Testis (tissue), 3 donors: ENCODE data around the gene PEF1. TPM values are rescaled to one million over a fixed set of nuclear protein-coding genes. Genes with fewer than 3 reads are reported as not detected.

ENCODE experiments used
- DNase-seq: peaks from one replicate; pipeline ENCODE4 v3.0.0-alpha.2; 2019
- H3K27ac ChIP-seq, 2 donors: fragments of 200-600 bp; sonication (generic); one replicate each; pipeline ENCODE4 v1.5.1; 2019
- H3K27me3 ChIP-seq: fragments of 200-600 bp; sonication (generic); one replicate; pipeline ENCODE4 v1.5.1; 2019
- H3K36me3 ChIP-seq: fragments of 200-600 bp; sonication (generic); one replicate; pipeline ENCODE4 v1.5.1; 2017; ENCODE audit warnings: low read depth; ENCODE audit errors: missing control alignments
- H3K4me1 ChIP-seq: fragments of 200-600 bp; sonication (generic); one replicate; pipeline ENCODE4 v1.5.1; 2019
- H3K4me3 ChIP-seq, 2 donors: fragments of 200-600 bp; sonication (generic); one replicate each; pipeline ENCODE4 v1.5.1; 2017 to 2019
- H3K9me3 ChIP-seq: fragments of 200-600 bp; sonication (generic); one replicate; pipeline ENCODE4 v1.5.1; 2017
- CTCF ChIP-seq, 3 experiments: fragments of 450-650 bp in 2 of 3; fragments of 200-600 bp in 1 of 3; sonication (generic) in 1 of 3; IDR thresholded peaks; one replicate each; pipeline ENCODE4 v1.5.1; 2016 to 2019; ENCODE audit warnings: antibody characterized with exemption in 3 of 3, mild to moderate bottlenecking in 2 of 3, moderate library complexity in 1 of 3
- POLR2A ChIP-seq: fragments of 450-650 bp; IDR thresholded peaks from one replicate; pipeline ENCODE4 v1.6.1; 2017; ENCODE audit warnings: antibody characterized with exemption, mild to moderate bottlenecking, moderate library complexity
- WGBS, 2 donors: methylation state at CpG; one replicate each; pipeline ENCODE4 v1.1.5; 2018; 5-methylcytosine and 5-hydroxymethylcytosine counted together
- intact Hi-C: fragments of 100-400 bp; cut with DNase I; formaldehyde crosslinking; loops from one replicate; pipeline ENCODE4 v1.15.1; 2023; ENCODE audit warnings: low total_unique reads
- polyA plus RNA-seq: library from polyadenylated mRNA; stranded (reverse); fragments of 350-450 nt; fragmentation: Illumina TruSeq; extraction: RNeasy Lipid Tissue Mini Kit (QIAGEN cat#74804); gene quantifications from one replicate; pipeline ENCODE4 v1.2.3, GENCODE V29; 2014; ENCODE audit warnings: low read depth, low replicate concordance; ENCODE audit not compliant: insufficient read depth
- total RNA-seq, 2 donors: library from RNA; depleted of rRNA; stranded (reverse); fragments of >200 nt; gene quantifications; one replicate each; pipeline ENCODE4 v1.2.3, GENCODE V29; 2016

The PEF1 gene
- total and polyA plus RNA-seq, 3 donors from 2014 or later, result 73.5 to 124 (median 81.4) TPM

DNA sequence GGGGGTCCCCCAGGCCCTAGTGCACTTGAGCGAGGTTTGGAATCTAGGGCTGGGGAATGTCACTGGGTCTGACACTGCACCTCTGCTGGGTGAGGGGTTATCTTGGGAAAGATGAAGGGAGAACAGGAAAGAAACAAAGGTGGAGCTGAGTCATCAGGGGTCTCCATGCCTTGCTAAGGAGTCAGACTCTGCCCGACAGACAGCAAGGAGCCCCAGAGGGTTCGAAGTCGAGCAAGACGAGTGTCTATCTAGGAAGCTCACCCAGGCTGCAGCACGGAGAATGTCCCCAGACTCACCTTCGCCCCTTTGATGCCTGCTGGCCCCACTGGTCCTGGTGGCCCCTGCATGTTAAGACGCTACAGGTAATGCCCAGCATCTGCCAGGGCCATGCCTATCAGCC, 41.1 kb upstream of the PEF1 start:
- H3K36me3 ChIP-seq, result no peaks in the 10 kb centered on the region

DNA sequence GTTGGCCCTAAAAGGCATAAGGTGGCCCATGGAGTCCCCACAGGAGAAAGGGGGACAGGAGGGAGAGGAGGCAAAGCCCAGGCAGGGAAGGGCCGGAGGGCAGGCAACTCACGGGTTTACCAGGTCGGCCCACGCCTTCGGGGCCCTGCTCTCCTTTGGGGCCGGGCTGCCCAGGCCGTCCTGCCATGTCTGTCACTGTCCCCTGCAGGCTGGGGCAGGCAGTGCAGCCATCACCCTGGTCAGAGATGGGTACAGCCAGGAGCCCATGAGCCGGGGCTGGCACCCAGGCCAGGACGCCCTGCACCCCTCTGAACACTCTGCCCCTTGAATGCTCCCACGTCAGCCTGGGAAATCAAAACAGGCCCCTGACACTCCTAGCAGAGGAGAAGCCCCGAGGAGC, 39.3 kb upstream of the PEF1 start:
- intact Hi-C loops, result no loop called here
- no peaks in the 10 kb centered on the region for H3K36me3 ChIP-seq
- no peaks in the 10 kb centered on the region for H3K27me3 ChIP-seq
- no peaks in the 10 kb centered on the region for H3K9me3 ChIP-seq
- H3K4me1 ChIP-seq, result no peaks in the 10 kb centered on the region
- 82 to 100% methylated on average over 2 to 11 of the region's 11 CpGs for WGBS, 2 donors
- H3K27ac ChIP-seq, result no peak overlapping the region
- no peak overlapping the region for H3K4me3 ChIP-seq
- DNase-seq, result no peak
- no peak for TF ChIP-seq POLR2A
- peak in 1 of 3 experiments; percentile 10 for TF ChIP-seq CTCF (IDR thresholded peaks at IDR 0.05)

More for the DNA sequence above, 41.1 kb upstream of the PEF1 start:
- H3K27ac ChIP-seq, result no peak overlapping the region
- no peak for DNase-seq
- WGBS, 2 donors, result 85 to 89% methylated on average over 8 of the region's 8 CpGs
- H3K27me3 ChIP-seq, result no peaks in the 10 kb centered on the region
- TF ChIP-seq CTCF (IDR thresholded peaks at IDR 0.05) (no peak), POLR2A (no peak)
- H3K9me3 ChIP-seq, result no peaks in the 10 kb centered on the region
- H3K4me1 ChIP-seq, result no peaks in the 10 kb centered on the region
- no peak overlapping the region for H3K4me3 ChIP-seq
- intact Hi-C loops, result no loop called here

DNA sequence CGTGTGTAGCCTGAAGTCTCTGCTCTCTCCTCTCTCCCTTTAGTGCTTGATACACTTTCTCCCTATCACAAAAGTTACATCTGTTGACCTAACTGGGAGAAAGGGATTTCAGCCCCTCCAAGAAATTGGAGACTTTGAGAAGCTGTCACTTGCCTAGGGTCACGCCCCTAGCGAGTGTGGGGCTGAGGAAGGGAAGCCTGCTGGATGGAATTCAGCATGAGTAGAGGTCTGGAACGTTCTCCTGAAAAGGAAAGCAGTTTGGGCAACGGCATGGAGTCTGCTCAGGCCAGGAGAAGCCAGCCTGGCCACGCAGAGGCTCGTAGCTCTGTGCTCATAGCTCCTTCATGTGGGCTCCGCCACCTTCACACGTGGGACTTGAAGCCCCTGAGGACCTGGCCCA, 36.7 kb upstream of the PEF1 start:
- no peak for DNase-seq
- no peaks in the 10 kb centered on the region for H3K36me3 ChIP-seq

GRCh38 chr1:31679676-31680230, 35.1 kb upstream of the PEF1 start:
- WGBS, 2 donors, result 58 to 84% methylated on average over 2 to 23 of the region's 23 CpGs
- H3K27me3 ChIP-seq, result no peaks in the 10 kb centered on the region
- no peaks in the 10 kb centered on the region for H3K36me3 ChIP-seq
- TF ChIP-seq CTCF (IDR thresholded peaks at IDR 0.05) (no peak), POLR2A (no peak)
- intact Hi-C loops, result no loop called here
- DNase-seq, result no peak
- no peak overlapping the region for H3K4me3 ChIP-seq
- H3K27ac ChIP-seq, result no peak overlapping the region
- no peaks in the 10 kb centered on the region for H3K4me1 ChIP-seq
- no peaks in the 10 kb centered on the region for H3K9me3 ChIP-seq

More for the DNA sequence above, 36.7 kb upstream of the PEF1 start:
- 67 to 80% methylated on average over 4 to 9 of the region's 9 CpGs for whole genome bisulfite sequencing, 2 donors
- Histone ChIP-seq H3K27me3 (no peaks in the 10 kb centered on the region), H3K27ac (no peak overlapping the region), H3K4me1 (no peaks in the 10 kb centered on the region), H3K4me3 (no peak overlapping the region), H3K9me3 (no peaks in the 10 kb centered on the region)
- intact Hi-C loops, result no loop called here
- TF ChIP-seq POLR2A, result no peak
- TF ChIP-seq CTCF (IDR thresholded peaks at IDR 0.05), result no peak

GRCh38 chr1:31679091-31679490, 34.4 kb upstream of the PEF1 start:
- intact Hi-C loops, result no loop called here

More at GRCh38 chr1:31679091-31679490, 34.4 kb upstream of the PEF1 start:
- Histone ChIP-seq H3K36me3 (no peaks in the 10 kb centered on the region), H3K27ac (no peak overlapping the region), H3K27me3 (no peaks in the 10 kb centered on the region), H3K4me1 (no peaks in the 10 kb centered on the region), H3K4me3 (no peak overlapping the region), H3K9me3 (no peaks in the 10 kb centered on the region)
- 39 to 43% methylated on average over 2 of the region's 2 CpGs for WGBS, 2 donors
- no peak for DNase-seq
- TF ChIP-seq CTCF (IDR thresholded peaks at IDR 0.05) (no peak), POLR2A (no peak)
